Measurements from ENCODE around the gene MAML1. TPM values are rescaled to one million over a fixed set of nuclear protein-coding genes. Genes with fewer than 3 reads are reported as not detected.

MAML1 gene
- total RNA-seq, 1 experiment from 2014 or later, result 42.2 TPM

- TF ChIP-seq FOXP1 (CRISPR knock-in tag; IDR thresholded peaks at IDR 0.05; ENCODE audit: borderline replicate concordance) (peak; percentile 39; the same call in 1 of the 2 replicates), ZBTB43 (CRISPR knock-in tag; IDR thresholded peaks at IDR 0.05) (0 out of 2 replicates have a peak, but pooled peaks have one; percentile 16), ZMAT4 (CRISPR knock-in tag; IDR thresholded peaks at IDR 0.05) (no peak), JUN (CRISPR knock-in tag; IDR thresholded peaks at IDR 0.05) (peak; percentile 53; the same call in 1 of the 2 replicates), ZNF423 (CRISPR knock-in tag; IDR thresholded peaks at IDR 0.05) (no peak), ZNF138 (CRISPR knock-in tag; conservative IDR thresholded peaks at IDR 0.05) (no peak), IRF1 (CRISPR knock-in tag; IDR thresholded peaks at IDR 0.05) (no peak), ZNF532 (CRISPR knock-in tag; IDR thresholded peaks at IDR 0.05; ENCODE audit: borderline replicate concordance) (no peak), ERG (CRISPR knock-in tag; IDR thresholded peaks at IDR 0.05) (no peak), ZNF263 (CRISPR knock-in tag; IDR thresholded peaks at IDR 0.05; ENCODE audit: low read depth) (no peak), SMAD4 (CRISPR knock-in tag; IDR thresholded peaks at IDR 0.05) (0 out of 2 replicates have a peak, but pooled peaks have one; percentile 50), ZNF219 (CRISPR knock-in tag; IDR thresholded peaks at IDR 0.05; ENCODE audit: borderline replicate concordance) (peak; percentile 15; the same call in 1 of the 2 replicates), ZNF232 (CRISPR knock-in tag; IDR thresholded peaks at IDR 0.05) (0 out of 2 replicates have a peak, but pooled peaks have one; percentile 10), RELA (CRISPR knock-in tag; IDR thresholded peaks at IDR 0.05; ENCODE audit: borderline replicate concordance) (no peak), FOXK1 (CRISPR knock-in tag; IDR thresholded peaks at IDR 0.05) (peak; percentile 46; the same call in 1 of the 2 replicates), ZNF396 (CRISPR knock-in tag; IDR thresholded peaks at IDR 0.05; ENCODE audit: borderline replicate concordance) (no peak), HMGXB4 (CRISPR knock-in tag; IDR thresholded peaks at IDR 0.05) (peak; percentile 85; the same call in 1 of the 2 replicates), SP1 (CRISPR knock-in tag; conservative IDR thresholded peaks at IDR 0.05) (peak; percentile 99), ZSCAN18 (CRISPR knock-in tag; IDR thresholded peaks at IDR 0.05) (no peak), TEAD4 (CRISPR knock-in tag; IDR thresholded peaks at IDR 0.05) (no peak; the same call in 1 of the 2 replicates), FOXJ3 (CRISPR knock-in tag; IDR thresholded peaks at IDR 0.05; ENCODE audit: borderline replicate concordance) (no peak), NFE2L1 (CRISPR knock-in tag; IDR thresholded peaks at IDR 0.05) (peak; percentile 85; the same call in 1 of the 2 replicates), CBFB (CRISPR knock-in tag; IDR thresholded peaks at IDR 0.05; ENCODE audit: low read depth) (no peak), JAZF1 (CRISPR knock-in tag; IDR thresholded peaks at IDR 0.05) (no peak), USF1 (CRISPR knock-in tag; IDR thresholded peaks at IDR 0.05) (no peak)
Observed at GRCh38 chr5:179697993-179698934, 34.4 kb upstream of the MAML1 start (continued).

Data from WTC11 (cell line).